IPS-18a (cell line): ENCODE measurements around the gene CYTH4.

Experiments used
- H3K27ac ChIP-seq: one replicate; pipeline ENCODE4 v1.5.1; 2013; ENCODE audit warnings: low read length
- H3K27me3 ChIP-seq: one replicate; pipeline ENCODE4 v1.6.1; 2013; ENCODE audit warnings: mild to moderate bottlenecking, low read length; ENCODE audit not compliant: control insufficient read depth, insufficient read depth
- H3K36me3 ChIP-seq: one replicate; pipeline ENCODE4 v1.6.1; 2013; ENCODE audit warnings: low read depth, low read length; ENCODE audit not compliant: control insufficient read depth
- H3K4me1 ChIP-seq: one replicate; pipeline ENCODE4 v1.6.1; 2013; ENCODE audit warnings: low read depth, low read length; ENCODE audit not compliant: control insufficient read depth
- H3K4me3 ChIP-seq: one replicate; pipeline ENCODE4 v1.5.1; 2013; ENCODE audit warnings: low read length
- H3K9ac ChIP-seq: one replicate; pipeline ENCODE4 v1.6.1; 2013; ENCODE audit warnings: mild to moderate bottlenecking, low read length, moderate library complexity
- H3K9me3 ChIP-seq: one replicate; pipeline ENCODE4 v1.6.1; 2013; ENCODE audit warnings: low read depth, low read length; ENCODE audit not compliant: control insufficient read depth

CYTH4 gene

GRCh38 chr22:37354670-37355069, 72.4 kb downstream of the CYTH4 start:
- no peak overlapping the region for H3K27ac ChIP-seq
- H3K4me1 ChIP-seq: no peaks in the 10 kb centered on the region
- H3K36me3 ChIP-seq: no peaks in the 10 kb centered on the region
- no peaks in the 10 kb centered on the region for H3K27me3 ChIP-seq
- no peak overlapping the region for H3K4me3 ChIP-seq
- H3K9ac ChIP-seq: no peak overlapping the region
- no peaks in the 10 kb centered on the region for H3K9me3 ChIP-seq

GRCh38 chr22:37355174-37355573, 72.9 kb downstream of the CYTH4 start:
- H3K4me3 ChIP-seq: no peak overlapping the region
- no peak overlapping the region for H3K27ac ChIP-seq
- H3K9me3 ChIP-seq: no peaks in the 10 kb centered on the region
- no peaks in the 10 kb centered on the region for H3K27me3 ChIP-seq
- no peaks in the 10 kb centered on the region for H3K36me3 ChIP-seq
- H3K9ac ChIP-seq: no peak overlapping the region
- H3K4me1 ChIP-seq: no peaks in the 10 kb centered on the region

GRCh38 chr22:37356922-37357321, 74.6 kb downstream of the CYTH4 start:
- Histone ChIP-seq H3K4me3 (no peak overlapping the region), H3K9me3 (no peaks in the 10 kb centered on the region), H3K36me3 (no peaks in the 10 kb centered on the region), H3K9ac (no peak overlapping the region), H3K27ac (no peak overlapping the region), H3K4me1 (no peaks in the 10 kb centered on the region), H3K27me3 (no peaks in the 10 kb centered on the region)

- H3K36me3 ChIP-seq: no peaks in the 10 kb centered on the region
- no peak overlapping the region for H3K27ac ChIP-seq
- H3K4me1 ChIP-seq: no peaks in the 10 kb centered on the region
- H3K9me3 ChIP-seq: no peaks in the 10 kb centered on the region
- no peaks in the 10 kb centered on the region for H3K27me3 ChIP-seq
- no peak overlapping the region for H3K9ac ChIP-seq
- H3K4me3 ChIP-seq: no peak overlapping the region
These were observed 75.3 kb downstream of the CYTH4 start for GRCh38 chr22:37357446-37358075.

GRCh38 chr22:37358386-37358785, 76.1 kb downstream of the CYTH4 start:
- no peaks in the 10 kb centered on the region for H3K27me3 ChIP-seq
- H3K4me1 ChIP-seq: no peaks in the 10 kb centered on the region
- no peaks in the 10 kb centered on the region for H3K9me3 ChIP-seq
- H3K4me3 ChIP-seq: no peak overlapping the region
- no peak overlapping the region for H3K9ac ChIP-seq
- H3K36me3 ChIP-seq: no peaks in the 10 kb centered on the region
- no peak overlapping the region for H3K27ac ChIP-seq

- H3K9me3 ChIP-seq: no peaks in the 10 kb centered on the region
- H3K9ac ChIP-seq: no peak overlapping the region
- no peaks in the 10 kb centered on the region for H3K4me1 ChIP-seq
- H3K27me3 ChIP-seq: no peaks in the 10 kb centered on the region
- H3K36me3 ChIP-seq: no peaks in the 10 kb centered on the region
- H3K27ac ChIP-seq: no peak overlapping the region
- no peak overlapping the region for H3K4me3 ChIP-seq
These were observed 76.6 kb downstream of the CYTH4 start for GRCh38 chr22:37358917-37359316.

GRCh38 chr22:37362621-37363020, 80.3 kb downstream of the CYTH4 start:
- H3K27me3 ChIP-seq: no peaks in the 10 kb centered on the region
- H3K9ac ChIP-seq: no peak overlapping the region
- H3K27ac ChIP-seq: no peak overlapping the region
- no peak overlapping the region for H3K4me3 ChIP-seq
- no peaks in the 10 kb centered on the region for H3K9me3 ChIP-seq
- no peaks in the 10 kb centered on the region for H3K4me1 ChIP-seq
- H3K36me3 ChIP-seq: no peaks in the 10 kb centered on the region

GRCh38 chr22:37363261-37363992, 81.1 kb downstream of the CYTH4 start:
- no peak overlapping the region for H3K27ac ChIP-seq

More at GRCh38 chr22:37363261-37363992, 81.1 kb downstream of the CYTH4 start:
- H3K4me3 ChIP-seq: no peak overlapping the region
- no peaks in the 10 kb centered on the region for H3K9me3 ChIP-seq
- no peaks in the 10 kb centered on the region for H3K36me3 ChIP-seq
- peaks cover 2% of the 10 kb centered on the region for H3K4me1 ChIP-seq
- H3K27me3 ChIP-seq: no peaks in the 10 kb centered on the region
- H3K9ac ChIP-seq: no peak overlapping the region
